GM19468 (cell line): ENCODE data around the gene POLD3.

Source experiments
- ATAC-seq: cut with Tn5 transposase; IDR thresholded peaks from one replicate; pipeline ENCODE4 v1.9.1; 2021; ENCODE audit warnings: mild to moderate bottlenecking, moderate library complexity, moderate number of reproducible peaks; ENCODE audit not compliant: unreplicated experiment; ENCODE audit errors: extremely low read depth

POLD3 gene

GRCh38 chr11:74685338-74685737 lies 93.0 kb downstream of the POLD3 start:
- no peak for ATAC-seq

GRCh38 chr11:74685905-74686304 lies 93.5 kb downstream of the POLD3 start:
- no peak for ATAC-seq

- ATAC-seq: no peak
These were observed 94.4 kb downstream of the POLD3 start for GRCh38 chr11:74686792-74687191.

GRCh38 chr11:74687237-74688023 lies 95.0 kb downstream of the POLD3 start:
- ATAC-seq: no peak

- ATAC-seq: no peak
These were observed 97.3 kb downstream of the POLD3 start for GRCh38 chr11:74689666-74690065.

GRCh38 chr11:74691755-74692154 lies 99.4 kb downstream of the POLD3 start:
- no peak for ATAC-seq
